ENCODE results near the gene RAB21. TPM values are rescaled to one million over a fixed set of nuclear protein-coding genes. Genes with fewer than 3 reads are reported as not detected.

RAB21 gene, protein sequence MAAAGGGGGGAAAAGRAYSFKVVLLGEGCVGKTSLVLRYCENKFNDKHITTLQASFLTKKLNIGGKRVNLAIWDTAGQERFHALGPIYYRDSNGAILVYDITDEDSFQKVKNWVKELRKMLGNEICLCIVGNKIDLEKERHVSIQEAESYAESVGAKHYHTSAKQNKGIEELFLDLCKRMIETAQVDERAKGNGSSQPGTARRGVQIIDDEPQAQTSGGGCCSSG
- total RNA-seq: 6.8 and 28.9 TPM in 2 replicates

DNA sequence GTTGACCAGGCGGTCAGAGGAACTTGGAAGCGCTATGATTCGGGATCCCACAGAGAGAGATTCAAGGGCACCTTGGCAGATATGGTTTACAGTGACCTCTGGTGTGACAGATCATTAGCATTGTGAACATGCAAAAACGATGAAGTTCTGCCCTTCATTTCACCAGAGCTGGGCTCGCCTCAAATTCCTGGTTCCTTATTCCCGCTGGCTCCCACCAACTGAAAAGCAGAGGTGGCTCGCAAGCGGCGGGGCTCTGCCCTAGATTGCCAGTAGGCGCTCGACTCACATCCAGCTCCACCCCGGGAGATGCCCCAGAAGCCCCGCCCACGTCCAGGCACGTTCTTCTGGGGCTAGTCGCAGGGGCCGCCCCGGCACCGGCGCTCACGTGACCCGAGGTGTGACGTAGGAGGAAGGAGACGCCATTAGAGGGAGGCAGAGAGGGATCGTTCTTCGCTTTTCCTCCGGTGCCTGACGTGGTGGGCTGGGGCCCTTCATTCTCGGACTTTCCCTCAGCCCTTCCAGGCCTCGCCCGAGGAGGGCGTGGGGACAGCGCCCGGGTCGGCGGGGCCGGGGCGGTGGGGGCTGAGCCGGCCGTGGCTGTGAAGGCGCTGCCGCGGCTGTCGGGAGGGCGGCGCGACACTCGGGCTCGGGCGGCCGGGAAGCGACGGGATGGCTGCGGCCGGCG lies at the start of gene RAB21:
Gene RAB21, plus strand, starts transcription at position 403 of the 685 bp plus-strand sequence. Its CDS starts 267 bp downstream, at position 670.

Other genes with a start within 250 kb of the RAB21 start
- gene ZFC3H1, start 91.0 kb upstream of the RAB21 start, total RNA-seq: 20.5 and 21.4 TPM in 2 replicates
- 2.3 and 6.2 TPM in 2 replicates for gene THAP2, start 90.6 kb upstream of the RAB21 start, total RNA-seq
- gene TMEM19, start 68.8 kb upstream of the RAB21 start, total RNA-seq: 26.0 and 32.1 TPM in 2 replicates
- gene TBC1D15, start 84.9 kb downstream of the RAB21 start, total RNA-seq: 17.2 and 25.1 TPM in 2 replicates
- under 0.01 TPM in 1 of 2 replicates, not detected in the other for gene TPH2, start 184.0 kb downstream of the RAB21 start, total RNA-seq